HL-60 (cell line): ENCODE data around the gene LRRN4CL.

Source experiments
- DNase-seq, 2 experiments: peaks; one replicate each; pipeline ENCODE4 v3.0.0-alpha.2; 2010 to 2020; ENCODE audit warnings: low read depth in 1 of 2, low spot score in 1 of 2
- H3K27ac ChIP-seq: fragments of 250-450 bp; sonication (Bioruptor Pico); replicated peaks from 2 replicates; pipeline ENCODE4 v1.5.1; 2020; ENCODE audit warnings: mild to moderate bottlenecking, moderate library complexity
- H3K27me3 ChIP-seq: fragments of 250-450 bp; sonication (Bioruptor Pico); 2 replicates; pipeline ENCODE4 v1.5.1; 2021; ENCODE audit warnings: mild to moderate bottlenecking, moderate library complexity; ENCODE audit not compliant: insufficient read depth, poor library complexity, severe bottlenecking
- H3K4me3 ChIP-seq: replicated peaks from 2 replicates; pipeline ENCODE4 v1.5.1; 2011; ENCODE audit warnings: mild to moderate bottlenecking, control low read depth, low read length; ENCODE audit not compliant: insufficient read depth
- CTCF ChIP-seq: IDR thresholded peaks from one replicate; pipeline ENCODE4 v1.5.1; 2011; ENCODE audit warnings: low read length, control low read depth, inconsistent platforms; ENCODE audit not compliant: insufficient read depth
- GABPA ChIP-seq: IDR thresholded peaks from 2 replicates; pipeline ENCODE4 v1.6.1; 2012; ENCODE audit warnings: low read depth
- POLR2AphosphoS5 ChIP-seq: IDR thresholded peaks from 2 replicates; pipeline ENCODE4 v1.6.1; 2012; ENCODE audit warnings: low read depth
- SPI1 ChIP-seq: IDR thresholded peaks from 2 replicates; pipeline ENCODE4 v1.6.1; 2012; ENCODE audit warnings: low read depth, mild to moderate bottlenecking, borderline replicate concordance
- TF ChIP-seq, protein P1 (sequence below): IDR thresholded peaks from 2 replicates; pipeline ENCODE4 v1.6.1; 2012; ENCODE audit warnings: low read depth; ENCODE audit not compliant: insufficient replicate concordance

The LRRN4CL gene

GRCh38 chr11:62713343-62713742, 24.0 kb upstream of the LRRN4CL start:
- DNase-seq, result no peak
- no peaks in the 10 kb centered on the region for H3K27me3 ChIP-seq
- H3K4me3 ChIP-seq, result no peak overlapping the region
- TF ChIP-seq, protein P1, sequence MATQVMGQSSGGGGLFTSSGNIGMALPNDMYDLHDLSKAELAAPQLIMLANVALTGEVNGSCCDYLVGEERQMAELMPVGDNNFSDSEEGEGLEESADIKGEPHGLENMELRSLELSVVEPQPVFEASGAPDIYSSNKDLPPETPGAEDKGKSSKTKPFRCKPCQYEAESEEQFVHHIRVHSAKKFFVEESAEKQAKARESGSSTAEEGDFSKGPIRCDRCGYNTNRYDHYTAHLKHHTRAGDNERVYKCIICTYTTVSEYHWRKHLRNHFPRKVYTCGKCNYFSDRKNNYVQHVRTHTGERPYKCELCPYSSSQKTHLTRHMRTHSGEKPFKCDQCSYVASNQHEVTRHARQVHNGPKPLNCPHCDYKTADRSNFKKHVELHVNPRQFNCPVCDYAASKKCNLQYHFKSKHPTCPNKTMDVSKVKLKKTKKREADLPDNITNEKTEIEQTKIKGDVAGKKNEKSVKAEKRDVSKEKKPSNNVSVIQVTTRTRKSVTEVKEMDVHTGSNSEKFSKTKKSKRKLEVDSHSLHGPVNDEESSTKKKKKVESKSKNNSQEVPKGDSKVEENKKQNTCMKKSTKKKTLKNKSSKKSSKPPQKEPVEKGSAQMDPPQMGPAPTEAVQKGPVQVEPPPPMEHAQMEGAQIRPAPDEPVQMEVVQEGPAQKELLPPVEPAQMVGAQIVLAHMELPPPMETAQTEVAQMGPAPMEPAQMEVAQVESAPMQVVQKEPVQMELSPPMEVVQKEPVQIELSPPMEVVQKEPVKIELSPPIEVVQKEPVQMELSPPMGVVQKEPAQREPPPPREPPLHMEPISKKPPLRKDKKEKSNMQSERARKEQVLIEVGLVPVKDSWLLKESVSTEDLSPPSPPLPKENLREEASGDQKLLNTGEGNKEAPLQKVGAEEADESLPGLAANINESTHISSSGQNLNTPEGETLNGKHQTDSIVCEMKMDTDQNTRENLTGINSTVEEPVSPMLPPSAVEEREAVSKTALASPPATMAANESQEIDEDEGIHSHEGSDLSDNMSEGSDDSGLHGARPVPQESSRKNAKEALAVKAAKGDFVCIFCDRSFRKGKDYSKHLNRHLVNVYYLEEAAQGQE, result no peak
- TF ChIP-seq SPI1, result no peak
- no peak for TF ChIP-seq CTCF
- no peak overlapping the region for H3K27ac ChIP-seq

DNA sequence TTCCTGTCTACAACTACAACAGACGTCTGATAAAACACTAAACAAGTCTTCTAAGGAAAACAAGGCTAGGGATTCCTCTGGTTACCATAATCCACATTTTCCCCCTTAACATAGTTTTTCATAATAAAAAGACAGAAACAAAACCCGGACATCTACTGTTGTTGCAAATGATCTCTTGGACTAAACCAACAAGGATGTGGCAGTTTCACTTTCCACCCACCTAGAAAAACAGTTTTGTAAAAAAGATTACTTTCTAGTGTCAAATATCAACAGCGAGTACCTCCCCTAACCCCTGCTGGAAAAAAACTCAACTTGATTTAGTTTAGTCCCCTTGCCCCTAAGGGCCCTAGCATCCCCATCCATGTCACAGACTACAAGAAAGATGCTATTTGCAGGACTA, 23.5 kb upstream of the LRRN4CL start:
- no peak overlapping the region for H3K4me3 ChIP-seq
- no peak for TF ChIP-seq POLR2AphosphoS5
- no peak for TF ChIP-seq SPI1
- TF ChIP-seq, protein P1, result no peak
- TF ChIP-seq GABPA, result no peak
- no peak for TF ChIP-seq CTCF
- no peaks in the 10 kb centered on the region for H3K27me3 ChIP-seq
- no peak for DNase-seq
- no peak overlapping the region for H3K27ac ChIP-seq

GRCh38 chr11:62712276-62712812, 23.0 kb upstream of the LRRN4CL start:
- no peak overlapping the region for H3K27ac ChIP-seq
- TF ChIP-seq CTCF, result no peak
- TF ChIP-seq SPI1, result no peak
- TF ChIP-seq GABPA, result no peak
- no peak for TF ChIP-seq POLR2AphosphoS5
- TF ChIP-seq, protein P1, result no peak
- no peaks in the 10 kb centered on the region for H3K27me3 ChIP-seq
- no peak overlapping the region for H3K4me3 ChIP-seq
- no peak for DNase-seq
